ENCODE results near the gene HEATR1.
"Not testable (repeated sequence)": the region's sequence is repeated elsewhere in the genome, so short reads cannot be mapped to it uniquely, and the experiment has no call there.

Gene HEATR1

GRCh38 chr1:236615399-236616148 is 11.3 kb upstream of the HEATR1 start:
- DNase-seq (ENCODE audit: low read depth), result no peak
- no peak for TF ChIP-seq CTCF (IDR thresholded peaks at IDR 0.05; ENCODE audit: control insufficient read depth, extremely low read depth, insufficient read depth)

GRCh38 chr1:236612349-236612748 is 8.0 kb upstream of the HEATR1 start:
- H3K4me3 ChIP-seq (ENCODE audit: low read depth, low read length), result no peak overlapping the region
- TF ChIP-seq CTCF (IDR thresholded peaks at IDR 0.05; ENCODE audit: control insufficient read depth, extremely low read depth, insufficient read depth), result no peak
- no peak for DNase-seq (ENCODE audit: low read depth)

More at GRCh38 chr1:236615399-236616148, 11.3 kb upstream of the HEATR1 start:
- no peak overlapping the region for H3K4me3 ChIP-seq (ENCODE audit: low read depth, low read length)

- no peak overlapping the region for H3K4me3 ChIP-seq (ENCODE audit: low read depth, low read length)
- peak; percentile 18 for DNase-seq (ENCODE audit: low read depth)
- TF ChIP-seq CTCF (IDR thresholded peaks at IDR 0.05; ENCODE audit: control insufficient read depth, extremely low read depth, insufficient read depth), result peak; percentile 63
Measured at GRCh38 chr1:236608930-236609726, 4.8 kb upstream of the HEATR1 start.

- not testable (repeated sequence) for DNase-seq (ENCODE audit: low read depth); H3K4me3 ChIP-seq (ENCODE audit: low read depth, low read length)
Measured at GRCh38 chr1:236607597-236607996, 3.3 kb upstream of the HEATR1 start.

GRCh38 chr1:236604905-236605806 is 840 bp upstream of the HEATR1 start:
- no peak for DNase-seq (ENCODE audit: low read depth)
- TF ChIP-seq CTCF (IDR thresholded peaks at IDR 0.05; ENCODE audit: control insufficient read depth, extremely low read depth, insufficient read depth), result no peak
- peak overlapping the region; percentile 96 for H3K4me3 ChIP-seq (ENCODE audit: low read depth, low read length)

GRCh38 chr1:236602171-236602570 is 2.1 kb downstream of the HEATR1 start:
- DNase-seq (ENCODE audit: low read depth), result no peak
- H3K4me3 ChIP-seq (ENCODE audit: low read depth, low read length), result no peak overlapping the region
- no peak for TF ChIP-seq CTCF (IDR thresholded peaks at IDR 0.05; ENCODE audit: control insufficient read depth, extremely low read depth, insufficient read depth)
